Raji (cell line): Measurements from ENCODE around the gene NR3C1.

ENCODE experiments used
- POLR2A ChIP-seq: IDR thresholded peaks from 2 replicates; pipeline ENCODE4 v1.6.1; 2011; ENCODE audit warnings: low read depth, low read length, control low read depth; ENCODE audit not compliant: insufficient read depth

NR3C1 gene

GRCh38 chr5:143261748-143262392, 141.6 kb downstream of the NR3C1 start:
- no peak for TF ChIP-seq POLR2A

GRCh38 chr5:143259254-143259605, 144.3 kb downstream of the NR3C1 start:
- no peak for TF ChIP-seq POLR2A

GRCh38 chr5:143258559-143259253, 144.8 kb downstream of the NR3C1 start:
- no peak for TF ChIP-seq POLR2A

- no peak for TF ChIP-seq POLR2A
Observed at GRCh38 chr5:143254819-143255218, 148.7 kb downstream of the NR3C1 start.

GRCh38 chr5:143251946-143252345, 151.5 kb downstream of the NR3C1 start:
- no peak for TF ChIP-seq POLR2A

GRCh38 chr5:143251190-143251589, 152.3 kb downstream of the NR3C1 start:
- TF ChIP-seq POLR2A: no peak

- no peak for TF ChIP-seq POLR2A
Observed at GRCh38 chr5:143249851-143250250, 153.6 kb downstream of the NR3C1 start.

GRCh38 chr5:143248822-143249579, 154.5 kb downstream of the NR3C1 start:
- TF ChIP-seq POLR2A: no peak

- TF ChIP-seq POLR2A: no peak
Observed at GRCh38 chr5:143248391-143248790, 155.1 kb downstream of the NR3C1 start.

- TF ChIP-seq POLR2A: no peak
Observed at GRCh38 chr5:143247134-143247815, 156.2 kb downstream of the NR3C1 start.

GRCh38 chr5:143245929-143246561, 157.4 kb downstream of the NR3C1 start:
- TF ChIP-seq POLR2A: no peak

- no peak for TF ChIP-seq POLR2A
Observed at GRCh38 chr5:143244990-143245389, 158.5 kb downstream of the NR3C1 start.

GRCh38 chr5:143244000-143244736, 159.3 kb downstream of the NR3C1 start:
- TF ChIP-seq POLR2A: no peak

- no peak for TF ChIP-seq POLR2A
Observed at GRCh38 chr5:143243103-143243502, 160.4 kb downstream of the NR3C1 start.
